DOHH2 (cell line): ENCODE measurements around the gene TCF19.
A peak's percentile ranks its signal among the peaks of the same experiment; 100 is the strongest.
"Not testable (repeated sequence)": the region's sequence is repeated elsewhere in the genome, so short reads cannot be mapped to it uniquely, and the experiment has no call there.

Experiments used
- H3F3A ChIP-seq: fragments of 200-600 bp; sonication (generic), shearing (Covaris generic); 2 replicates; pipeline ENCODE4 v1.6.0; 2016; ENCODE audit warnings: antibody characterized with exemption, mild to moderate bottlenecking; ENCODE audit not compliant: control insufficient read depth, insufficient read depth
- H3K27ac ChIP-seq: fragments of 200-600 bp; sonication (generic); 2 replicates; pipeline ENCODE4 v1.5.1; 2014; ENCODE audit warnings: low read depth, mild to moderate bottlenecking, low read length, moderate library complexity
- H3K27me3 ChIP-seq: fragments of 200-600 bp; sonication (generic); 2 replicates; pipeline ENCODE4 v1.6.1; 2014; ENCODE audit warnings: mild to moderate bottlenecking, low read length, mixed read lengths; ENCODE audit not compliant: control insufficient read depth
- H3K36me3 ChIP-seq: fragments of 200-600 bp; sonication (generic); 2 replicates; pipeline ENCODE4 v1.6.1; 2014; ENCODE audit warnings: mild to moderate bottlenecking, low read length, moderate library complexity, mixed read lengths; ENCODE audit not compliant: control insufficient read depth
- H3K4me1 ChIP-seq: fragments of 200-600 bp; sonication (generic); 2 replicates; pipeline ENCODE4 v1.6.1; 2014; ENCODE audit warnings: mild to moderate bottlenecking, low read length, mixed read lengths; ENCODE audit not compliant: control insufficient read depth
- H3K4me2 ChIP-seq: fragments of 200-600 bp; sonication (generic); 2 replicates; pipeline ENCODE4 v1.6.0; 2014; ENCODE audit warnings: mild to moderate bottlenecking, low read length, moderate library complexity
- H3K4me3 ChIP-seq: fragments of 200-600 bp; sonication (generic); 2 replicates; pipeline ENCODE4 v1.5.1; 2014; ENCODE audit warnings: mild to moderate bottlenecking, low read length, mixed read lengths
- H3K79me2 ChIP-seq: fragments of 200-600 bp; sonication (generic); 2 replicates; pipeline ENCODE4 v1.6.1; 2014; ENCODE audit warnings: mild to moderate bottlenecking, low read length, mixed read lengths; ENCODE audit not compliant: control insufficient read depth
- H3K9me2 ChIP-seq: fragments of 200-600 bp; sonication (generic); replicated peaks from 2 replicates; pipeline ENCODE4 v1.6.1; 2014; ENCODE audit warnings: mild to moderate bottlenecking, low read length, mixed read lengths; ENCODE audit not compliant: control insufficient read depth
- H3K9me3 ChIP-seq: fragments of 200-600 bp; sonication (generic); 2 replicates; pipeline ENCODE4 v1.6.1; 2014; ENCODE audit warnings: antibody characterized with exemption, low read length, mixed read lengths; ENCODE audit not compliant: control insufficient read depth, insufficient read depth
- H4K20me1 ChIP-seq: fragments of 200-600 bp; sonication (generic); 2 replicates; pipeline ENCODE4 v1.6.0; 2014; ENCODE audit warnings: low read depth, mild to moderate bottlenecking, antibody characterized with exemption, low read length, moderate library complexity; ENCODE audit not compliant: control insufficient read depth, insufficient read depth
- CTCF ChIP-seq: fragments of 200-600 bp; sonication (generic); IDR thresholded peaks from one replicate; pipeline ENCODE4 v1.5.1; 2014; ENCODE audit warnings: antibody characterized with exemption, mild to moderate bottlenecking, low read depth, low read length; ENCODE audit not compliant: poor library complexity, severe bottlenecking
- EZH2phosphoT487 ChIP-seq: fragments of 200-600 bp; sonication (generic); IDR thresholded peaks from 2 replicates; pipeline ENCODE4 v1.6.1; 2017; ENCODE audit warnings: borderline replicate concordance, mild to moderate bottlenecking, antibody characterized with exemption, low read length, moderate library complexity, mixed read lengths

The TCF19 gene

GRCh38 chr6:31161216-31162126 lies 3.1 kb downstream of the TCF19 start:
- Histone ChIP-seq H4K20me1 (0 out of 2 replicates have a peak, but pooled peaks cover 5% of the 10 kb centered on the region), H3K36me3 (peaks cover 54% of the 10 kb centered on the region), H3K9me2 (no peaks in the 10 kb centered on the region), H3K27me3 (no peaks in the 10 kb centered on the region), H3K4me3 (no peak overlapping the region), H3K4me1 (peaks cover 48% of the 10 kb centered on the region), H3F3A (0 out of 2 replicates have a peak, but pooled peaks cover 2% of the 10 kb centered on the region), H3K4me2 (no peak overlapping the region), H3K79me2 (peaks cover 47% of the 10 kb centered on the region), H3K27ac (no peak overlapping the region), H3K9me3 (no peaks in the 10 kb centered on the region)
- TF ChIP-seq CTCF, result no peak
- TF ChIP-seq EZH2phosphoT487, result no peak

- H3K9me3 ChIP-seq, result no peaks in the 10 kb centered on the region
- no peaks in the 10 kb centered on the region for H3K9me2 ChIP-seq
- H3F3A ChIP-seq, result 0 out of 2 replicates have a peak, but pooled peaks cover 2% of the 10 kb centered on the region
- H3K4me2 ChIP-seq, result no peak overlapping the region
- H4K20me1 ChIP-seq, result 0 out of 2 replicates have a peak, but pooled peaks cover 5% of the 10 kb centered on the region
- peaks cover 38% of the 10 kb centered on the region for H3K4me1 ChIP-seq
- no peaks in the 10 kb centered on the region for H3K27me3 ChIP-seq
- no peak overlapping the region for H3K4me3 ChIP-seq
- peaks cover 37% of the 10 kb centered on the region for H3K79me2 ChIP-seq
- TF ChIP-seq CTCF (no peak), EZH2phosphoT487 (no peak)
- no peak overlapping the region for H3K27ac ChIP-seq
- peaks cover 50% of the 10 kb centered on the region for H3K36me3 ChIP-seq
Observed at GRCh38 chr6:31162463-31163165, 4.2 kb downstream of the TCF19 start.

GRCh38 chr6:31163922-31164321 lies 5.5 kb downstream of the TCF19 start:
- H4K20me1 ChIP-seq, result 0 out of 2 replicates have a peak, but pooled peaks cover 5% of the 10 kb centered on the region
- peaks cover 49% of the 10 kb centered on the region for H3K36me3 ChIP-seq
- TF ChIP-seq CTCF (no peak), EZH2phosphoT487 (no peak)
- no peaks in the 10 kb centered on the region for H3K9me3 ChIP-seq
- no peaks in the 10 kb centered on the region for H3K27me3 ChIP-seq
- peaks cover 38% of the 10 kb centered on the region for H3K4me1 ChIP-seq
- H3F3A ChIP-seq, result 0 out of 2 replicates have a peak, but pooled peaks cover under 1% of the 10 kb centered on the region
- H3K9me2 ChIP-seq, result no peaks in the 10 kb centered on the region
- H3K4me2 ChIP-seq, result no peak overlapping the region
- H3K27ac ChIP-seq, result no peak overlapping the region
- no peak overlapping the region for H3K4me3 ChIP-seq
- H3K79me2 ChIP-seq, result peaks cover 32% of the 10 kb centered on the region

- not testable (repeated sequence) for H3K27me3 ChIP-seq, H3K4me3 ChIP-seq, H3F3A ChIP-seq, H3K9me2 ChIP-seq, H3K9me3 ChIP-seq, H4K20me1 ChIP-seq, H3K27ac ChIP-seq
- Histone ChIP-seq H3K4me2 (peak overlapping the region; percentile 31), H3K4me1 (peaks cover 35% of the 10 kb centered on the region), H3K36me3 (peaks cover 43% of the 10 kb centered on the region), H3K79me2 (peaks cover 25% of the 10 kb centered on the region)
Observed at GRCh38 chr6:31164475-31165063, 6.2 kb downstream of the TCF19 start.
